ENCODE results near the gene LMAN2.

- TF ChIP-seq CTCF (optimal IDR thresholded peaks at IDR 0.05 in 1 of 3, IDR thresholded peaks at IDR 0.05 in 1 of 3, conservative IDR thresholded peaks at IDR 0.05 in 1 of 3; ENCODE audit: extremely low read depth in 1 of 3, insufficient read depth in 2 of 3, low read length in 3 of 3) (no peak), EZH2 (IDR thresholded peaks at IDR 0.05; ENCODE audit: low read length) (no peak)
Measured at GRCh38 chr5:177296581-177296980, 54.9 kb downstream of the LMAN2 start.
